Bronchial epithelial cell (primary cell): ENCODE results near the gene DAPP1. TPM values are rescaled to one million over a fixed set of nuclear protein-coding genes. Genes with fewer than 3 reads are reported as not detected.

Source experiments
- DNase-seq: peaks from one replicate; pipeline ENCODE4 v3.0.0-alpha.2; 2010; ENCODE audit warnings: low read depth
- FAIRE-seq: peaks from 2 replicates; lab custom pipeline; 2011; peaks lifted over from hg19 to GRCh38; lab: Jason Lieb, UNC
- H3K27me3 ChIP-seq: 2 replicates; pipeline ENCODE4 v1.5.1; 2011; ENCODE audit warnings: low read length; ENCODE audit not compliant: control insufficient read depth, insufficient read depth
- H3K36me3 ChIP-seq: 2 replicates; pipeline ENCODE4 v1.5.1; 2011; ENCODE audit warnings: low read length; ENCODE audit not compliant: control insufficient read depth, insufficient read depth
- H3K4me3 ChIP-seq: 2 replicates; pipeline ENCODE4 v1.5.1; 2011; ENCODE audit warnings: mild to moderate bottlenecking, low read depth, low read length, control low read depth
- CTCF ChIP-seq: IDR thresholded peaks from 2 replicates; pipeline ENCODE4 v1.5.1; 2011; ENCODE audit warnings: mild to moderate bottlenecking, moderate library complexity, low read length, control low read depth, inconsistent platforms; ENCODE audit not compliant: insufficient read depth, severe bottlenecking
- total RNA-seq: library from RNA; depleted of rRNA; stranded (reverse); fragments of >200 nt; gene quantifications from 2 replicates; pipeline ENCODE4 v1.2.1, GENCODE V29; 2014

The DAPP1 gene
- total RNA-seq, 1 donor from 2014 or later = 31.3 TPM

GRCh38 chr4:99843413-99843812 is 26.8 kb downstream of the DAPP1 start:
- Histone ChIP-seq H3K36me3 (peaks cover 13% of the 10 kb centered on the region), H3K27me3 (no peaks in the 10 kb centered on the region), H3K4me3 (no peak overlapping the region)
- TF ChIP-seq CTCF = no peak
- no peak for DNase-seq
- no peak for FAIRE-seq

GRCh38 chr4:99844048-99844447 is 27.4 kb downstream of the DAPP1 start:
- Histone ChIP-seq H3K36me3 (peaks cover 10% of the 10 kb centered on the region), H3K27me3 (no peaks in the 10 kb centered on the region), H3K4me3 (no peak overlapping the region)
- TF ChIP-seq CTCF = no peak
- DNase-seq (no peak), FAIRE-seq (no peak)

- no peak for FAIRE-seq
- no peak overlapping the region for H3K4me3 ChIP-seq
- TF ChIP-seq CTCF = no peak
- H3K27me3 ChIP-seq = no peaks in the 10 kb centered on the region
- peaks cover 9% of the 10 kb centered on the region for H3K36me3 ChIP-seq
- no peak for DNase-seq
Observed at GRCh38 chr4:99845179-99845578, 28.6 kb downstream of the DAPP1 start.

- no peaks in the 10 kb centered on the region for H3K27me3 ChIP-seq
- no peak for FAIRE-seq
- H3K4me3 ChIP-seq = no peak overlapping the region
- peaks cover 9% of the 10 kb centered on the region for H3K36me3 ChIP-seq
- no peak for TF ChIP-seq CTCF
- DNase-seq = no peak
Observed at GRCh38 chr4:99845708-99846469, 29.3 kb downstream of the DAPP1 start.

GRCh38 chr4:99846891-99847290 is 30.3 kb downstream of the DAPP1 start:
- no peak for TF ChIP-seq CTCF

More at GRCh38 chr4:99846891-99847290, 30.3 kb downstream of the DAPP1 start:
- DNase-seq (no peak), FAIRE-seq (no peak)
- H3K4me3 ChIP-seq = no peak overlapping the region
- H3K27me3 ChIP-seq = no peaks in the 10 kb centered on the region
- H3K36me3 ChIP-seq = peaks cover 4% of the 10 kb centered on the region
